GM19238 (cell line): Measurements from ENCODE around the gene PTPRF.

Source experiments
- DNase-seq: peaks from one replicate; pipeline ENCODE4 v3.0.0; 2011; ENCODE audit warnings: low spot score; ENCODE audit not compliant: insufficient read length

Gene PTPRF

DNA sequence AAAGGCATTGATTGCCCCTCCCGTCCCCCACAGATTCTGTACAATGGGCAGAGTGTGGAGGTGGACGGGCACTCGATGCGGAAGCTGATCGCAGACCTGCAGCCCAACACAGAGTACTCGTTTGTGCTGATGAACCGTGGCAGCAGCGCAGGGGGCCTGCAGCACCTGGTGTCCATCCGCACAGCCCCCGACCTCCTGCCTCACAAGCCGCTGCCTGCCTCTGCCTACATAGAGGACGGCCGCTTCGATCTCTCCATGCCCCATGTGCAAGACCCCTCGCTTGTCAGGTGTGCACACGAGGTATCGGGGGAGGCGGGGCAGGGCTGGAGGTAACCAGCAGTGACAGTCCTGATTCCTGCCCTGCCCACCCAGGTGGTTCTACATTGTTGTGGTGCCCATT is 74.5 kb downstream of the PTPRF start:
- no peak for DNase-seq

GRCh38 chr1:43605766-43606165 is 75.1 kb downstream of the PTPRF start:
- no peak for DNase-seq

- DNase-seq, result no peak
These were observed 75.9 kb downstream of the PTPRF start for GRCh38 chr1:43606624-43607023.

DNA sequence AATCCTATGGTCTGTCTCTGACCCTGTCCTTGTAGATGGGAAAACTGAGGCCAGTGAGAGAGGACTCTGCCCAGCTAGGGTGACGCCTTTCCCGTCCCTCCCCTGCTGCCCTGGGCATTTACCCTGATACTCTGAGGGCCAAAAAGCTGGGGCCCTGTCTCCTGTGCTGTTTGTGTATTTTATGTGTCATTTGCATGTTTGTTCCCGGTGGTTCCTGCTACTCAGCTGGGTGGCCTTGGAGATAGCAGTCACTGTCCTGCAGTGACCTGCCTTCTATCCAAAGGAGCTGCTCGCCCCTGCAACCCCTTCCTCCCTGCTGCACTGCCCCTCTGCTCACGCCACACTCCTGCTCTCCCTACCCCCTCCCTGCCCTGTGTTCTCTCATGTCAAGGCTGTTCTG is 78.1 kb downstream of the PTPRF start:
- DNase-seq, result no peak

DNA sequence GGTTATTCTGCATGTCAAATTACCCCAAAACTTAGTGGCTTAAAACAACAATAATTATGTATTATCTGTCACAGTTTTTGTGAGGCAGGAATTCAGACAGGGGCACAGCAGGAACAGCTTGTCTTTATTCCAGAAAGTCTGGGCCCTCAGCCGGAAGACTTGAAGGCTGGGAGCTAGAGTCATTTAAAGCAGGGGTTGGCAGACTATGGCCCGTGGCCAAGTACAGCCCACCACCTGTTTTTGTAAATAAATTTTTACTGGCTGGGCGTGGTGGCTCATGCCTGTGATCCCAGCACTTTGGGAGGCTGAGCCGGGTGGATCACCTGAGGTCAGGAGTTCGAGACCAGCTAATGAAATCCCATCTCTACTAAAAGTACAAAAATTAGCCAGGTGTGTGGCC is 79.7 kb downstream of the PTPRF start:
- DNase-seq, result no peak

GRCh38 chr1:43611950-43612349 is 81.3 kb downstream of the PTPRF start:
- no peak for DNase-seq

GRCh38 chr1:43612406-43612805 is 81.7 kb downstream of the PTPRF start:
- no peak for DNase-seq

DNA sequence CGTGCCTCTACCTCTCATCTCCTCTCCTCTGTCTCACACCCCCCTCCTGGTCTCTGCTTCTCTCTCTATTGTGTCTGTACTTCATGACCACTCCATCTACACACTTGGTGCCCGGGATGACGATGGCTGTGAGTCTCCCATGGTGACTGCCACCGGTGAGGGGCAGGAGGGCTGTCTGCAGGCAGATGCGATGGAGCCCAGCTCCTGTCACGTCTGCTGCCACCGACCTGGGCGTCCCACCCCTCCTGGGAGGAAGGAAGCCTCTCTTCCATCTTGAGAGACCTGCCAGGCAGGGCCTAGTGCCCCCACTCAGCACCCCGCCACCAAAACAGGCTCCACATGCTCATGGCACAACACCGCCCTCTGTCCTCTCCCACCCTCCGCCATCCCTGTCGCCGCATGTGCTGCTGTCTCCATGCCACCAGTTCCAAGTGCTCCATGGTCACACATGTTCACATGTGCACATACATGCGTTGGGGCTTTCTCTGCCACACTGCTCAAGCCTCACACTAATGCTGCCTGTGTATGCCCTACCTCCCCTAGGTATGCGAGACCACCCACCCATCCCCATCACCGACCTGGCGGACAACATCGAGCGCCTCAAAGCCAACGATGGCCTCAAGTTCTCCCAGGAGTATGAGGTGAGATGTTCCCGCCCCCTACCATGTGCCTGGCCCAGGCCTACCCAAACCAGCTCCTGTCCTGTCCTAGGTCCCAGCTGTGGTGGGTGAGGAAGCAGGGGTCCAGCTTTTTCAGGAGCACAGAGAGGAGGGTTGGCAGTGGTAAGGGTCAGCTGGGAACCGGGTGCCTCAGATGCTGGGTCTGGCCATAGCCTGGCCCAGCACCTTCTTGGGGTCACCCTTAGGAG is 82.6 kb downstream of the PTPRF start:
- DNase-seq, result no peak

- DNase-seq, result no peak
These were observed 83.5 kb downstream of the PTPRF start for GRCh38 chr1:43614211-43614610.

DNA sequence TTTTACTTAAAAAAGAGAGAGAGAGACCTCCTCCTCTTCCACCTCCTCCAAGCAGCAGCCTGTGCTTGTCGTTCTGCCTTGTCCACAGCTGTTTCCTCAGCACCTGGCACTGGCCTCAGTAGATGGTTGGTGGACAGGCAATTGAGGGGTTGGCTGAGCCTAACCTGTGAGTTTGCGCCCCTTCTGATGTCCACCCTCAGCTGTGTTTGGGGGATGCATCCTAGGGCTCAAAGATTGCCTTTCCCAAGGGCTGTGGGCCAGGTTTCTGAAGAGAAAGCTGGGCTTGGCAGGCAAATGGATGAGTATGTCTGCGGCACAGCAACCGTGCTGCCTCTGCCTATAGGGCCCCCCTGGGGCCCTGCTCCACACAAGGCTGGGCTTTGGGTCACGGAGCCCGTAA is 84.2 kb downstream of the PTPRF start:
- no peak for DNase-seq

GRCh38 chr1:43616383-43616782 is 85.7 kb downstream of the PTPRF start:
- no peak for DNase-seq

DNA sequence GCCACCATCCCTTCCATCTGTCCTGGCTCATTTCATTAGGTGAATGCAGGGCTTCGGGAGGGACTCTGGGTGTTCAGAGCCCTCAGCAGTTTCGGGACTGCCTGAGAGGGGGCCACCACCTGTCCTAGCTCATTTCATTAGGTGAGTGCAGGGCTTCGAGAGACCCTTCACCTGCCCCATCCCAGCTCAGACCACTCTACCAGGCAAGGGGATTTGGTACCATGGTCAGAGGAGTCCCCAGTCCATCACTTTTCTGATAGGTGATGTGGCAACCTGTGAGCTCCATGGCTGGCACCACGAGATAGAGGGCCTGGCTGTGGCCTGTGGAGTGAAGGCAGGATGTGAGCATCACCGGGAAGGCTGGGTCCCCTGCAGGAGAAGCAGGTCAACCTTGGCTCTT is 86.3 kb downstream of the PTPRF start:
- DNase-seq, result no peak

- DNase-seq, result no peak
These were observed 87.0 kb downstream of the PTPRF start for GRCh38 chr1:43617668-43618067.

GRCh38 chr1:43618521-43619313 is 88.0 kb downstream of the PTPRF start:
- DNase-seq, result no peak

- DNase-seq, result no peak
These were observed 88.7 kb downstream of the PTPRF start for GRCh38 chr1:43619314-43619790.

DNA sequence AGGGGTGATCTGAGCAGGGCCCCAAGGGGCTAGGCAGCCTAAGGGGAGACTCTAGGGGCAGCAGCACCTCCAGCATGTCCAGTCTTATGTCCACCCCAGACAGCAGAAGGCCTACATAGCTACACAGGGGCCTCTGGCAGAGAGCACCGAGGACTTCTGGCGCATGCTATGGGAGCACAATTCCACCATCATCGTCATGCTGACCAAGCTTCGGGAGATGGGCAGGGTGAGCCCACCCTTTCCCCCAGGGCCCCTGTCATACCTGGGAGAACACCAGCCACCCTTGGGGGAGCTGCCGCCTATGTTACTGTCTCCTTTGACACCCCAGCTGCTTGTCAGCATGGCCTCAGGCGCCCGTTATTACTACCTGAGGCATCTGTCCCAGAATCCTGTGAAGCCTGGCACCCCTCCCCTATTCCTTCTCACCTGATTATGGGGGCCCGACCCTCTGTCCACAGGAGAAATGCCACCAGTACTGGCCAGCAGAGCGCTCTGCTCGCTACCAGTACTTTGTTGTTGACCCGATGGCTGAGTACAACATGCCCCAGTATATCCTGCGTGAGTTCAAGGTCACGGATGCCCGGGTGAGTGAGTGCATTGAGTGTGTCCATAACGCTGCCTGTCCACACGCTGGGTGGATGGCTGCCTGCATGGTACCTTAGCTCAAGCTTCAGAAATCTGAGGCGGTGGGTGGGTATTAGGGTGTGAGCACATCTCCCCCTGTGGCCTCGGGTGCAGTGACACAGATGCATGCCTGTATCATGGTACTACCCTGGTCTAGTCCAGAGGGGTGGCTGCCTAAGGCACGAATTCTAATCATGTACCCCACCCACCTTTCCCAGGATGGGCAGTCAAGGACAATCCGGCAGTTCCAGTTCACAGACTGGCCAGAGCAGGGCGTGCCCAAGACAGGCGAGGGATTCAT is 89.6 kb downstream of the PTPRF start:
- DNase-seq, result no peak

DNA sequence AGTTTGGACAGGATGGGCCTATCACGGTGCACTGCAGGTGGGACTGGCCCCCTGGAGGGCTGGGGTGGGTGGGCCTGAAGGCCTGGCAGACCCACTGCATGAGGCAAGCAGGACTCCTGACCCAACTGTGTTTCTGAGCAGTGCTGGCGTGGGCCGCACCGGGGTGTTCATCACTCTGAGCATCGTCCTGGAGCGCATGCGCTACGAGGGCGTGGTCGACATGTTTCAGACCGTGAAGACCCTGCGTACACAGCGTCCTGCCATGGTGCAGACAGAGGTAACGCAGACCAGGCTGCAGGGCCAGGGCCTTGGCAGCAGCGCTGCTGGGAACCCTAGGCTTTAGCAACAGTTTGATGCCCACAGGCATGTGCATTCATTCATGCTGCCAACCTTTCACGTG is 90.3 kb downstream of the PTPRF start:
- DNase-seq, result no peak

GRCh38 chr1:43621386-43621785 is 90.7 kb downstream of the PTPRF start:
- DNase-seq, result no peak

DNA sequence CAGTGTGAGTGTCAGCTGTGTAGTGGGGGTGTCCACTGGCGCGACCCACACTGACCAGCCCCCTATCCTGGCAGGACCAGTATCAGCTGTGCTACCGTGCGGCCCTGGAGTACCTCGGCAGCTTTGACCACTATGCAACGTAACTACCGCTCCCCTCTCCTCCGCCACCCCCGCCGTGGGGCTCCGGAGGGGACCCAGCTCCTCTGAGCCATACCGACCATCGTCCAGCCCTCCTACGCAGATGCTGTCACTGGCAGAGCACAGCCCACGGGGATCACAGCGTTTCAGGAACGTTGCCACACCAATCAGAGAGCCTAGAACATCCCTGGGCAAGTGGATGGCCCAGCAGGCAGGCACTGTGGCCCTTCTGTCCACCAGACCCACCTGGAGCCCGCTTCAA is 91.2 kb downstream of the PTPRF start:
- DNase-seq, result no peak

- DNase-seq, result no peak
These were observed 91.8 kb downstream of the PTPRF start for GRCh38 chr1:43622471-43622870.
